ENCODE results near the gene NUP43. TPM values are rescaled to one million over a fixed set of nuclear protein-coding genes. Genes with fewer than 3 reads are reported as not detected.

NUP43 gene
- total RNA-seq, 2 experiments from 2014 or later = 14.2 to 14.5 TPM

DNA sequence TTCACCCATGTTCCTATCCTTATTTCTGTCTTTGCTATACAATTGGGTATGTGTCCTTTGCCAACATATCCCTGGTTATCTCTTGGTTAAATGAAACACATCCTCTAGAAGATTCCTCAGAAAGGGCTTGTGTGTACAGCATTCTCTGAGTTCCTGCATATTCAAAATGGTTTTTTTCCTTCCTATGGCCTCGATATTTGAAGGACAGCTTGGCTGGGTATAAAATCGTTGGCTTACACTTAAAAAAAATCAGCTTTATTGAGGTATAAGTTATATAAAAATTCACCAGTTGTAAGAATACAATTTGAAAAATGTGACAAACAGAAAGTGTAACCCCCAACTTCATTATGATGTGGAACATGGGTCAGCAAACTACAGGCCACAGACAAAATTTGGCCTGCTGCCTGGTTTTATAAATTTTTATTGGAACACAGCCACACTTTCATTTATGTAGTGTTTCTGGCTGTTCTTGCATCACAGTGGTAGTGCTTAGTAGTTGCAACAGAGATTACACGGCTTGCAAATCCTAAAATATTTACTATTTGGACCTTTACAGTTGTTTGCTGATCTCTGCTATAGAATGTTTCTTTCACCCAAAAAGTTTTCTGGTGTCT lies 19.9 kb upstream of the NUP43 start:
- intact Hi-C loops (cut with DNase I, micrococcal nuclease) = no loop called here
- Histone ChIP-seq H3K27ac (ENCODE audit: low read depth in 1 of 2, low read length in 2 of 2) (no peak overlapping the region), H3K9me3 (ENCODE audit: control insufficient read depth in 1 of 2, insufficient read depth in 1 of 2, low read length in 2 of 2) (peaks cover 6 to 7% of the 10 kb centered on the region in 2 experiments), H3K36me3 (ENCODE audit: insufficient read depth, low read length) (peaks cover 20% of the 10 kb centered on the region), H3K4me1 (ENCODE audit: insufficient read depth, low read length) (no peaks in the 10 kb centered on the region), H3K4me3 (ENCODE audit: low read length) (no peak overlapping the region), H3K27me3 (ENCODE audit: control insufficient read depth in 1 of 2, insufficient read depth in 2 of 2, low read length in 2 of 2) (no peaks in the 10 kb centered on the region)
- peaks cover 51% of the 10 kb centered on the region for H3K36me3 Mint-ChIP-seq (ENCODE audit: low read depth)
- H3K9me3 Mint-ChIP-seq = peaks cover 6% of the 10 kb centered on the region
- ChIA-PET CTCF (no interaction called here), POLR2A (no interaction called here)
- TF ChIP-seq CTCF (IDR thresholded peaks at IDR 0.05) = no peak
- H3K4me3 Mint-ChIP-seq = no peak overlapping the region
- DNase-seq (no peak), ATAC-seq (ENCODE audit: poor library complexity) (no peak)
- H3K27me3 Mint-ChIP-seq = no peaks in the 10 kb centered on the region
- H3K27ac Mint-ChIP-seq = no peak overlapping the region
- H3K4me1 Mint-ChIP-seq (ENCODE audit: low read depth) = peaks cover 19% of the 10 kb centered on the region

DNA sequence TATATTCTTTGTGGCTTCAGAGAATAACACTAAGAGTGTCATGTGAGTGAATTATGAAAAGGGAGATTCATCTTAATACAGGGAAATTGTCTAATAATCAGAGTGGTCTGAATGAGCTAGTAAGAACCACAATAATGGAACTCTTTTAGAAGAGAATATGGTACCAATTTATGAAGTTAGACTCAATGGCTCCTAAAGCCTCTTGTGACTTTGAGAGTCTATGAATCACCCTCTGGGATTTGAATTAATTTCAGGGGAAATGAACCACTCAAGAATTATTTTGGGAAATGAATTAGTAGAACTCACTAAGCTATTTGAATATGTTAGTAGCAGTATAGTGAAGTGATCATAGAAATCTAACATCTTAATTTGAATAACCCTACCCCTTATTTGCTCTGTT lies 17.5 kb upstream of the NUP43 start:
- H3K27me3 ChIP-seq (ENCODE audit: control insufficient read depth in 1 of 2, insufficient read depth in 2 of 2, low read length in 2 of 2) = no peaks in the 10 kb centered on the region
- Mint-ChIP-seq H3K4me3 (no peak overlapping the region), H3K4me1 (ENCODE audit: low read depth) (peaks cover 22% of the 10 kb centered on the region), H3K27ac (no peak overlapping the region), H3K36me3 (ENCODE audit: low read depth) (peaks cover 48% of the 10 kb centered on the region), H3K9me3 (peaks cover 6% of the 10 kb centered on the region), H3K27me3 (no peaks in the 10 kb centered on the region)
- DNase-seq = no peak
- no peak for TF ChIP-seq CTCF (IDR thresholded peaks at IDR 0.05)
- CTCF ChIA-PET = no interaction called here
- ATAC-seq (ENCODE audit: poor library complexity) = no peak
- peaks cover 6 to 7% of the 10 kb centered on the region in 2 experiments for H3K9me3 ChIP-seq (ENCODE audit: control insufficient read depth in 1 of 2, insufficient read depth in 1 of 2, low read length in 2 of 2)
- no peak overlapping the region for H3K27ac ChIP-seq (ENCODE audit: low read depth in 1 of 2, low read length in 2 of 2)
- POLR2A ChIA-PET = interaction anchor here (1.3 kb wide), 1 partner anchor 14 kb away, joined by 5 read pairs; the partner anchor contains the start of gene PCMT1
- H3K4me1 ChIP-seq (ENCODE audit: insufficient read depth, low read length) = no peaks in the 10 kb centered on the region
- peaks cover 26% of the 10 kb centered on the region for H3K36me3 ChIP-seq (ENCODE audit: insufficient read depth, low read length)
- no peak overlapping the region for H3K4me3 ChIP-seq (ENCODE audit: low read length)
- intact Hi-C loops (cut with DNase I, micrococcal nuclease) = no loop called here

GRCh38 chr6:149761438-149761837 lies 15.1 kb upstream of the NUP43 start:
- H3K4me1 ChIP-seq (ENCODE audit: insufficient read depth, low read length) = no peaks in the 10 kb centered on the region
- intact Hi-C loops (cut with DNase I, micrococcal nuclease) = no loop called here
- Mint-ChIP-seq H3K27ac (no peak overlapping the region), H3K4me1 (ENCODE audit: low read depth) (peaks cover 16% of the 10 kb centered on the region), H3K9me3 (peaks cover 4% of the 10 kb centered on the region), H3K36me3 (ENCODE audit: low read depth) (peaks cover 33% of the 10 kb centered on the region), H3K4me3 (no peak overlapping the region), H3K27me3 (no peaks in the 10 kb centered on the region)
- H3K27ac ChIP-seq (ENCODE audit: low read depth in 1 of 2, low read length in 2 of 2) = no peak overlapping the region
- DNase-seq (no peak), ATAC-seq (ENCODE audit: poor library complexity) (no peak)
- CTCF ChIA-PET = no interaction called here
- POLR2A ChIA-PET = no interaction called here
- peaks cover 6 to 7% of the 10 kb centered on the region in 2 experiments for H3K9me3 ChIP-seq (ENCODE audit: control insufficient read depth in 1 of 2, insufficient read depth in 1 of 2, low read length in 2 of 2)
- no peak for TF ChIP-seq CTCF (IDR thresholded peaks at IDR 0.05)
- H3K27me3 ChIP-seq (ENCODE audit: control insufficient read depth in 1 of 2, insufficient read depth in 2 of 2, low read length in 2 of 2) = no peaks in the 10 kb centered on the region
- H3K36me3 ChIP-seq (ENCODE audit: insufficient read depth, low read length) = peaks cover 22% of the 10 kb centered on the region
- H3K4me3 ChIP-seq (ENCODE audit: low read length) = no peak overlapping the region
